Mucosa of rectum (tissue), 2 donors: Measurements from ENCODE around the gene MBNL2.

Experiments
- H3K27ac ChIP-seq, 2 donors: one replicate each; pipeline ENCODE4 v1.7.0; 2013; ENCODE audit warnings: inconsistent platforms in 2 of 2, low read depth in 2 of 2, low read length in 2 of 2
- H3K27me3 ChIP-seq, 2 donors: one replicate each; pipeline ENCODE4 v1.7.0; 2013; ENCODE audit warnings: low read length in 2 of 2; ENCODE audit not compliant: control insufficient read depth in 2 of 2, insufficient read depth in 2 of 2
- H3K36me3 ChIP-seq, 2 donors: one replicate each; pipeline ENCODE4 v1.7.0; 2013; ENCODE audit warnings: low read length in 2 of 2; ENCODE audit not compliant: control insufficient read depth in 2 of 2, insufficient read depth in 2 of 2
- H3K4me1 ChIP-seq, 2 donors: one replicate each; pipeline ENCODE4 v1.7.0; 2013; ENCODE audit warnings: low read length in 2 of 2, mild to moderate bottlenecking in 1 of 2; ENCODE audit not compliant: control insufficient read depth in 2 of 2, insufficient read depth in 2 of 2
- H3K4me3 ChIP-seq, 2 donors: one replicate each; pipeline ENCODE4 v1.7.0; 2013; ENCODE audit warnings: low read length in 2 of 2
- H3K9ac ChIP-seq, 2 donors: one replicate each; pipeline ENCODE4 v1.7.0; 2013; ENCODE audit warnings: low read length in 2 of 2, low read depth in 1 of 2, mild to moderate bottlenecking in 1 of 2
- H3K9me3 ChIP-seq, 2 donors: one replicate each; pipeline ENCODE4 v1.7.0; 2013; ENCODE audit warnings: low read length in 2 of 2; ENCODE audit not compliant: control insufficient read depth in 2 of 2
- donor health status: healthy.
- donor health status: Normal muscosa, but diverticular disease.

Gene MBNL2

DNA sequence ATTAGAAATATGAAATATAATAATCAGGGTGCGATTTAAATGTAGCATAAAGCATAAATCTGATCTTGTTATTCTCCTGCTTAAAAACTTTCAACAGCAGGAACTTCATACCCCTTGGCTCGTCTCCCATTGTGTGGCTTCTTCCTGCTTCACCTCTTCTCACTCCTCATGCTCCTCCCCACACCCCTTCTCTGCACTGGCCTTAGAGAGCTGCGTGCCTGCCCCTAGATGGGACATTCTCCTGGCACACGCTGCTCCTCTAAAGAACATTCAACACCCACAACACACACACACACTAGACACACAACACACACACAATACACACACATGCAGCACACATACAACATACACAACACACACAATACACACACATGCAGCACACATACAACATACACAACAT, 107.2 kb downstream of the MBNL2 start:
- no peak overlapping the region for H3K4me3 ChIP-seq
- H3K27me3 ChIP-seq = no peaks in the 10 kb centered on the region
- no peaks in the 10 kb centered on the region for H3K9me3 ChIP-seq
- no peak overlapping the region for H3K27ac ChIP-seq
- H3K36me3 ChIP-seq = peaks cover 0 to 3% of the 10 kb centered on the region in 2 donors
- H3K9ac ChIP-seq = no peak overlapping the region
- no peaks in the 10 kb centered on the region for H3K4me1 ChIP-seq

DNA sequence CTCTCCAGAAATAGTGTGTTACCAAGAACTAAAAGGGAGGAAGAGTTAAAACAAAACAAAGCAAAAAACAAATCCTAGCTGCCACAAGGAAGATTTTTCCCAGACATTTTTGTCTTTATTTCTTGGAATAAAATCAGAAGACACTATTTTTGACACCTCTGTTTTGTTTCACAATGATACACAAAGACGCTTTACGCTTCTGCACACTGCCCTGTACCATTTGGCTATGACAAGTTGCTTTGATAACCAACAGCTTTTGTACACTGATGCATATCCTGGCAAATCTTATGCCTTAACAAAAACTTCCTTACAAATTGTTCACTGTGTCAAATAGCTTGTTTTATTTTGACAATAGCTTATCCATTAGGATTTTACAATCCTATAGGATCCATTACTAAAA, 108.3 kb downstream of the MBNL2 start:
- H3K27ac ChIP-seq = no peak overlapping the region
- H3K27me3 ChIP-seq = no peaks in the 10 kb centered on the region
- H3K36me3 ChIP-seq = peaks cover 3 to 6% of the 10 kb centered on the region in 2 donors
- H3K9me3 ChIP-seq = no peaks in the 10 kb centered on the region
- H3K9ac ChIP-seq = no peak overlapping the region
- no peak overlapping the region for H3K4me3 ChIP-seq
- H3K4me1 ChIP-seq = no peaks in the 10 kb centered on the region

DNA sequence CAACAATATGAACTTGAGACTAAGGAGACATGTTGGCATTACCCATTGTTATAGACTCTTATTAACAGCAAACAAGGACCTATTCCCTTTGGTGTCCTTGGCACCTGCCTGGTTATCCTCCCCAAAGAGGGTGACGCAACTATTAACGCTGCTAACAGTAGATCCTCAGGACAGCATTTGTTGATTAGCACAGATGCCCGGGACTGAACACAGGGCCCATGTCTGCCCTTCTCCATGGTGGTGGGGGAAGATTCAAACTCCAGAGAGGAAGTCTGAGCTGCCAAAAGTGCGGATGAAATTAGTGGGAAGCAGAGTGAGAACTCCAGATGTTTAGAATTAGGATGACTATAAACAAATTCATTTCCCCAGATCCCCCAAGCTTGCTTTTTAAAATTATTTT, 110.6 kb downstream of the MBNL2 start:
- no peaks in the 10 kb centered on the region for H3K4me1 ChIP-seq

DNA sequence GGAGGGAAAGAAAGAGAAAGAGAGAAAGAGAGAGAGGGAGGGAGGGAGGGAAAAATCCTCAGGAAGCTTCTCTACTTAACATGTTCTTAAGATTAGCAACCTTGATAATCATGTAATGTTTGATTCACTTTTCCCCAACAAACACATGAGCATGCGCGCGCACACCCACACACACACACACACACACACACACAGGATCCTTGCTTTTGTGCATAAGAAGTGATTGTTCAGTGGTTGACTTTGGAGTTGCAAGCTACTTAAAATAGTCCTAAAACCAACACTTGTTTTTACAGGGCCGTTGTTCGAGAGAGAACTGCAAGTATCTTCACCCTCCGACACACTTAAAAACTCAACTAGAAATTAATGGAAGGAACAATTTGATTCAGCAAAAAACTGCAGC, 111.8 kb downstream of the MBNL2 start:
- Histone ChIP-seq H3K36me3 (peaks cover 15 to 26% of the 10 kb centered on the region in 2 donors), H3K9ac (no peak overlapping the region), H3K27ac (no peak overlapping the region), H3K9me3 (no peaks in the 10 kb centered on the region), H3K27me3 (no peaks in the 10 kb centered on the region), H3K4me3 (no peak overlapping the region), H3K4me1 (no peaks in the 10 kb centered on the region)

More for the DNA sequence above, 110.6 kb downstream of the MBNL2 start:
- Histone ChIP-seq H3K4me3 (no peak overlapping the region), H3K27me3 (no peaks in the 10 kb centered on the region), H3K9ac (no peak overlapping the region), H3K27ac (no peak overlapping the region), H3K36me3 (peaks cover 7 to 16% of the 10 kb centered on the region in 2 donors), H3K9me3 (no peaks in the 10 kb centered on the region)

DNA sequence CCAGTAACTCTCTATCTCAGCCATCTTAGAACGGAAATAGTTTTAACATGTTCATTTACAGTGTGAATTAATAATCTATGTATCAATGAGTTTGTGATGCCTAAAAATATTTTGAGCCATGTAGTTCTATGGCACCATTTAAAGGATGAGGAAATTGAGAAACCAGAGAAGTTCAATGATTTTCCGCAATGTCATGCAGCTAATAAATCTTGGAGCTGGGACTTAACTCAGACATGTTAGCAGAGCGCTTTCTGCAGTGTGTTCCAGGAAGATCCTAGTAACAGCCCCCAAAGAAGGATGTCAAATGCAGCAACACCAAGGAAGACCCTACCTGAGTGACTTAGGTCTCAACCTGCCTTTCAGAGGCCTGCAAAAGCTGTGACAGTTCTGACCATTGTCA, 112.6 kb downstream of the MBNL2 start:
- Histone ChIP-seq H3K4me3 (no peak overlapping the region), H3K27me3 (no peaks in the 10 kb centered on the region), H3K36me3 (peaks cover 18 to 26% of the 10 kb centered on the region in 2 donors), H3K4me1 (peaks cover 0 to 4% of the 10 kb centered on the region in 2 donors), H3K9me3 (no peaks in the 10 kb centered on the region), H3K9ac (no peak overlapping the region), H3K27ac (no peak overlapping the region)

DNA sequence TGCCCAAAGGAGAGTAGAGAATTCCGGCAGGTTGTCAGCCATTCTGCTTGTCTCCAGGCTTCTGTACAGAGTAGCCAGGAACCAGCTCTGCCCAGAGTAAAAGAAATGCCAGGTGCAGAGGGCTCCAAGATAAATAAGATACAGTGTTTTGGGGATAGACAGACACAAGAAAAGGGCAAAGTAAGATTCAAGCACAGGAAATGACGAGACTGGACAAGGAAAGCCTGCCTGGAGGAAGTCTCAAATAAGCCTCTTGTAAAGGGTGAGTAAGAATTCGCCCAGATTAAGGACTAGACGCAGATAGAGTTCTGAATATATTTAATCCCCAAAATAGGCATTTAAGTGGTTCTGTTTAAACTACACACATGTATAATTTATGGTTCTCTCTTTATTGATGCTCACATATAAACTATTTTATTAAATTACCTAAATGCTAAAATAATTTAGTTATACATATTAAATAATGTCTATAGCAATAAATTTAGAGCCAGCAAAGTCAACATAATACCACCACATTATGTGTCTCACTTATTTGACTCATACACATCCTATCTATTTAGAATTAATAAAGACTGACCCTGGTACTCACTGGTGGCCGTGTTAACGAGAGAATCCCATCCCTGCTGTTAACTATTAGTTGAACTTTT, 113.5 kb downstream of the MBNL2 start:
- Histone ChIP-seq H3K27me3 (no peaks in the 10 kb centered on the region), H3K9me3 (no peaks in the 10 kb centered on the region), H3K27ac (no peak overlapping the region), H3K4me1 (peaks cover 0 to 4% of the 10 kb centered on the region in 2 donors), H3K9ac (no peak overlapping the region), H3K4me3 (no peak overlapping the region), H3K36me3 (peaks cover 18 to 26% of the 10 kb centered on the region in 2 donors)

DNA sequence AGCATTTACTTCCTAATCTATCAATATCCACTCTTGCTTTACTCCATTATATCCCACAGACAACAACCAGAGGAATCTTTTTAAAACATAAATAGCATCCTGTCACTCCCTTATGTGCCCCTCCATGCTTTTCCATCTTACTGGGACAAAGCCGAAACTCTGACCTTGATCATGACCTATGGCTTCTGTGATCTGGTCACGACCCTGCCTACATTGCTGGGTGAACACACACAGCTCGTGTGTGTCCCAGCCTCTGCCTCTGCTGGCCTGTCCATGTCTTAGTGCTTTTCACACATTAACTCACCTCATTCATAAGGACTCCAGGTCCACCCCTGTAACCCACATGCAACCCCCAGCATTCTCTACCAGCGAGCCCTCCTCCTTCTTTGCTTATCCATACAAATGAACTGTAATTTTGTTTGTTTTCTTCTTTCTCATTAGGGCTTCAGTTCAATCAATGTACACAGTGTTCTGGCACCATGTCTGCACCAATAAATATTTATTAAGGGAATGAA, 115.9 kb downstream of the MBNL2 start:
- Histone ChIP-seq H3K36me3 (peaks cover 18 to 26% of the 10 kb centered on the region in 2 donors), H3K27me3 (no peaks in the 10 kb centered on the region), H3K4me3 (no peak overlapping the region), H3K9ac (no peak overlapping the region), H3K27ac (no peak overlapping the region), H3K4me1 (peaks cover 0 to 4% of the 10 kb centered on the region in 2 donors), H3K9me3 (no peaks in the 10 kb centered on the region)

DNA sequence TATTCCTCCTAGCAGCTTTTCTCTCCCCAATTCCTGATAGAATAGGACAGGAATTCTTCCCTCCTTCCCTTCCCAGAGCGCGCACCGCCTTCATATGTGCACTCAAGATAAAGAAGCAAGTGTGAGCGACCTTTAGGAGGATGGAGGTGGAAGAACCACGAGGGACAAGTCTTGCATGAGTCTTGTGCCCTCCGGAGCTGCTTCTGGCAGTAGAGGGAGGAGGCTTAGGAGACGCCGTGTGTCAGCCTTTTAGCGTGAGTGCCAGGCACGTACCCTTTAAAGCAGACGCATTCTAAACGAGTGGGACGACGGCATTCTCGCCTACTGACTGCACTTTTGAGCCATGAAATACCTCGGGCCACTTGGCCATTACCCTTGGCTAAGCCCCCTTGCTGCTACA, 116.4 kb downstream of the MBNL2 start:
- H3K4me1 ChIP-seq = peaks cover 0 to 4% of the 10 kb centered on the region in 2 donors
- peaks cover 18 to 26% of the 10 kb centered on the region in 2 donors for H3K36me3 ChIP-seq
- H3K9me3 ChIP-seq = no peaks in the 10 kb centered on the region
- no peaks in the 10 kb centered on the region for H3K27me3 ChIP-seq
- H3K4me3 ChIP-seq = no peak overlapping the region
- H3K27ac ChIP-seq = no peak overlapping the region
- no peak overlapping the region for H3K9ac ChIP-seq

DNA sequence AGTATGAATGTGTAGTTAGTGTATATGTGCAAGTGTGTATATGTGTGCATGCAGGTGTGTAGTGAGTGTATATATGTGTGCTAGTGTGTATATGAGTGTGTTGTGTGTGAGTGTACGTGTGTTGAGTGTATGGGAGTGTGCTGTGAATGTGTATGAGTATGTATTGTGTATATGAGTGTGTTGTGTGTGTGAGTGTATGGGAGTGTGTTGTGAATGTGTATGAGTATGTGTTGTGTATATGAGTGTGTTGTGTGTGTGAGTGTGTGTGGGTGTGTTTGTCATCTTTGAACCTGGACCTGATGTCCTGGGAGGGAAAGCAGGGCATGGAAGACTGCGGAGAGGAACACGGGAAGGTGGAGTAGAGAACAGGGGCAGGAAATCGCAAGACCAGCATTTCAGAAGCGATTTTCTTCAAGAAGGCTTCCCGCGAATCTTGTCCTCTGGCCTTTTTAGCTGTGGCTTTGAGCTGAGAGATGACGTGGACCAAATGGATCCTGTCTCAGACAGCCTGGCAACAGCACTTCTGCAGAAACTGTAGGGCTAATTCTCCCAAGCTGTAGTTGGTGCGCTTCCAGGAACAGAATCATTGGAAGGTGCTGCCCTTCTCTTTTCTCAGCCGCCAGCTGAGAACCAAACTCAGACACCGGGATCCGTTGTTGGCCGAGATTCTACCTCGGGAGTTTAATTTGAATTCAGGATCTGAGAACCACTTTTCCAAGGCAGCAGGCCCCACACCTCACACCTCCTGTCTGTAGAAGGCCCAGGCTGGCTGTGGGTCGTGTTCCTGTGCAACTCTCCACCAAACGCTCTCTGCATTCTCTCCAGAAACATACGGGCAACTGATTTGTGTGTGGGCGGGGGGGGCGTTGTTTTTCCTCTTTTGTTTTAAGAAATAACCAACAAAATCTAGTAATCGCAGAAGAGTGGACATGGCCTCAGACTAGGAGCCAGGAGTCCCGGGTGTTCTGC, 117.2 kb downstream of the MBNL2 start:
- Histone ChIP-seq H3K4me3 (no peak overlapping the region), H3K9ac (no peak overlapping the region), H3K36me3 (peaks cover 18 to 24% of the 10 kb centered on the region in 2 donors), H3K9me3 (no peaks in the 10 kb centered on the region), H3K4me1 (peaks cover 0 to 4% of the 10 kb centered on the region in 2 donors), H3K27me3 (no peaks in the 10 kb centered on the region), H3K27ac (peak overlapping the region; percentile 33 to 62)
